Measurements from ENCODE around the gene PBX1. TPM values are rescaled to one million over a fixed set of nuclear protein-coding genes. Genes with fewer than 3 reads are reported as not detected.

PBX1 gene
- total and polyA plus RNA-seq, 4 donors = 2.2 to 17.3 (median 5.1) TPM

DNA sequence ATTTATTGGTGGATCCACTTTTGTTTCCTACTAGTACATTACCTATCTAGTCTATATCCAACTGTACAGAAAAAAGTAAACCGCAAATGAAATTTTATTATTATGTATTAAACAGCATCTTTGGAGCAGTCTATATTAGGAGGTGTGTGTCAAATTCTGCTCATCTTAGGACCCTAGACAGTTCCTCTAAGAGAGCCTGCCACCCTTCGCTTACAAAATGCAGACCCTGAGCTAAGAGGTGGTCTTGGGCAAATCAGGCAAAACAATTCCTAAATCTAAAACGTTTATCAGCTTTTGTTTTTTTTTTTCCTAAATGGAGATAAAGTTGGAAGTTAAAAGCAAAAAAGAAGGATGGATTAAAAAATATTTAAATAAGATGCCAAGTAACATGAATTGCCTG lies 85.3 kb downstream of the PBX1 start:
- Histone ChIP-seq H3K27me3 (ENCODE audit: control insufficient read depth in 4 of 4, insufficient read depth in 4 of 4, low read length in 3 of 4) (no peaks in the 10 kb centered on the region), H3K4me3 (ENCODE audit: low read depth in 1 of 3, low read length in 3 of 3) (no peak overlapping the region), H3K9ac (ENCODE audit: low read depth in 1 of 2, low read length in 2 of 2) (no peak overlapping the region), H3K27ac (ENCODE audit: low read depth in 1 of 2, low read length in 2 of 2) (no peak overlapping the region), H3K36me3 (ENCODE audit: control insufficient read depth in 4 of 4, insufficient read depth in 3 of 4, low read depth in 1 of 4, low read length in 3 of 4) (no peaks in the 10 kb centered on the region), H3K9me3 (ENCODE audit: control insufficient read depth in 4 of 4, low read length in 3 of 4) (no peaks in the 10 kb centered on the region), H3K4me1 (ENCODE audit: control insufficient read depth in 4 of 4, insufficient read depth in 4 of 4, low read length in 3 of 4) (peaks cover 0 to 2% (median 0%) of the 10 kb centered on the region in 4 donors)
- DNase-seq (ENCODE audit: low spot score) = no peak
- no peak for TF ChIP-seq FOXA1 (IDR thresholded peaks at IDR 0.05)
- TF ChIP-seq, protein P1, sequence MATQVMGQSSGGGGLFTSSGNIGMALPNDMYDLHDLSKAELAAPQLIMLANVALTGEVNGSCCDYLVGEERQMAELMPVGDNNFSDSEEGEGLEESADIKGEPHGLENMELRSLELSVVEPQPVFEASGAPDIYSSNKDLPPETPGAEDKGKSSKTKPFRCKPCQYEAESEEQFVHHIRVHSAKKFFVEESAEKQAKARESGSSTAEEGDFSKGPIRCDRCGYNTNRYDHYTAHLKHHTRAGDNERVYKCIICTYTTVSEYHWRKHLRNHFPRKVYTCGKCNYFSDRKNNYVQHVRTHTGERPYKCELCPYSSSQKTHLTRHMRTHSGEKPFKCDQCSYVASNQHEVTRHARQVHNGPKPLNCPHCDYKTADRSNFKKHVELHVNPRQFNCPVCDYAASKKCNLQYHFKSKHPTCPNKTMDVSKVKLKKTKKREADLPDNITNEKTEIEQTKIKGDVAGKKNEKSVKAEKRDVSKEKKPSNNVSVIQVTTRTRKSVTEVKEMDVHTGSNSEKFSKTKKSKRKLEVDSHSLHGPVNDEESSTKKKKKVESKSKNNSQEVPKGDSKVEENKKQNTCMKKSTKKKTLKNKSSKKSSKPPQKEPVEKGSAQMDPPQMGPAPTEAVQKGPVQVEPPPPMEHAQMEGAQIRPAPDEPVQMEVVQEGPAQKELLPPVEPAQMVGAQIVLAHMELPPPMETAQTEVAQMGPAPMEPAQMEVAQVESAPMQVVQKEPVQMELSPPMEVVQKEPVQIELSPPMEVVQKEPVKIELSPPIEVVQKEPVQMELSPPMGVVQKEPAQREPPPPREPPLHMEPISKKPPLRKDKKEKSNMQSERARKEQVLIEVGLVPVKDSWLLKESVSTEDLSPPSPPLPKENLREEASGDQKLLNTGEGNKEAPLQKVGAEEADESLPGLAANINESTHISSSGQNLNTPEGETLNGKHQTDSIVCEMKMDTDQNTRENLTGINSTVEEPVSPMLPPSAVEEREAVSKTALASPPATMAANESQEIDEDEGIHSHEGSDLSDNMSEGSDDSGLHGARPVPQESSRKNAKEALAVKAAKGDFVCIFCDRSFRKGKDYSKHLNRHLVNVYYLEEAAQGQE (IDR thresholded peaks at IDR 0.05) = no peak
- TF ChIP-seq, protein P2, sequence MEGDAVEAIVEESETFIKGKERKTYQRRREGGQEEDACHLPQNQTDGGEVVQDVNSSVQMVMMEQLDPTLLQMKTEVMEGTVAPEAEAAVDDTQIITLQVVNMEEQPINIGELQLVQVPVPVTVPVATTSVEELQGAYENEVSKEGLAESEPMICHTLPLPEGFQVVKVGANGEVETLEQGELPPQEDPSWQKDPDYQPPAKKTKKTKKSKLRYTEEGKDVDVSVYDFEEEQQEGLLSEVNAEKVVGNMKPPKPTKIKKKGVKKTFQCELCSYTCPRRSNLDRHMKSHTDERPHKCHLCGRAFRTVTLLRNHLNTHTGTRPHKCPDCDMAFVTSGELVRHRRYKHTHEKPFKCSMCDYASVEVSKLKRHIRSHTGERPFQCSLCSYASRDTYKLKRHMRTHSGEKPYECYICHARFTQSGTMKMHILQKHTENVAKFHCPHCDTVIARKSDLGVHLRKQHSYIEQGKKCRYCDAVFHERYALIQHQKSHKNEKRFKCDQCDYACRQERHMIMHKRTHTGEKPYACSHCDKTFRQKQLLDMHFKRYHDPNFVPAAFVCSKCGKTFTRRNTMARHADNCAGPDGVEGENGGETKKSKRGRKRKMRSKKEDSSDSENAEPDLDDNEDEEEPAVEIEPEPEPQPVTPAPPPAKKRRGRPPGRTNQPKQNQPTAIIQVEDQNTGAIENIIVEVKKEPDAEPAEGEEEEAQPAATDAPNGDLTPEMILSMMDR (IDR thresholded peaks at IDR 0.05; ENCODE audit: low read depth, low read length, missing input control) = no peak
- TF ChIP-seq, protein P3, sequence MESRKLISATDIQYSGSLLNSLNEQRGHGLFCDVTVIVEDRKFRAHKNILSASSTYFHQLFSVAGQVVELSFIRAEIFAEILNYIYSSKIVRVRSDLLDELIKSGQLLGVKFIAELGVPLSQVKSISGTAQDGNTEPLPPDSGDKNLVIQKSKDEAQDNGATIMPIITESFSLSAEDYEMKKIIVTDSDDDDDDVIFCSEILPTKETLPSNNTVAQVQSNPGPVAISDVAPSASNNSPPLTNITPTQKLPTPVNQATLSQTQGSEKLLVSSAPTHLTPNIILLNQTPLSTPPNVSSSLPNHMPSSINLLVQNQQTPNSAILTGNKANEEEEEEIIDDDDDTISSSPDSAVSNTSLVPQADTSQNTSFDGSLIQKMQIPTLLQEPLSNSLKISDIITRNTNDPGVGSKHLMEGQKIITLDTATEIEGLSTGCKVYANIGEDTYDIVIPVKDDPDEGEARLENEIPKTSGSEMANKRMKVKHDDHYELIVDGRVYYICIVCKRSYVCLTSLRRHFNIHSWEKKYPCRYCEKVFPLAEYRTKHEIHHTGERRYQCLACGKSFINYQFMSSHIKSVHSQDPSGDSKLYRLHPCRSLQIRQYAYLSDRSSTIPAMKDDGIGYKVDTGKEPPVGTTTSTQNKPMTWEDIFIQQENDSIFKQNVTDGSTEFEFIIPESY (IDR thresholded peaks at IDR 0.05) = no peak
- TF ChIP-seq RXRA (IDR thresholded peaks at IDR 0.05) = no peak
- TF ChIP-seq TAF1 (conservative IDR thresholded peaks at IDR 0.05) = no peak
- 85% methylated on average over 3 of the region's 3 CpGs for WGBS

DNA sequence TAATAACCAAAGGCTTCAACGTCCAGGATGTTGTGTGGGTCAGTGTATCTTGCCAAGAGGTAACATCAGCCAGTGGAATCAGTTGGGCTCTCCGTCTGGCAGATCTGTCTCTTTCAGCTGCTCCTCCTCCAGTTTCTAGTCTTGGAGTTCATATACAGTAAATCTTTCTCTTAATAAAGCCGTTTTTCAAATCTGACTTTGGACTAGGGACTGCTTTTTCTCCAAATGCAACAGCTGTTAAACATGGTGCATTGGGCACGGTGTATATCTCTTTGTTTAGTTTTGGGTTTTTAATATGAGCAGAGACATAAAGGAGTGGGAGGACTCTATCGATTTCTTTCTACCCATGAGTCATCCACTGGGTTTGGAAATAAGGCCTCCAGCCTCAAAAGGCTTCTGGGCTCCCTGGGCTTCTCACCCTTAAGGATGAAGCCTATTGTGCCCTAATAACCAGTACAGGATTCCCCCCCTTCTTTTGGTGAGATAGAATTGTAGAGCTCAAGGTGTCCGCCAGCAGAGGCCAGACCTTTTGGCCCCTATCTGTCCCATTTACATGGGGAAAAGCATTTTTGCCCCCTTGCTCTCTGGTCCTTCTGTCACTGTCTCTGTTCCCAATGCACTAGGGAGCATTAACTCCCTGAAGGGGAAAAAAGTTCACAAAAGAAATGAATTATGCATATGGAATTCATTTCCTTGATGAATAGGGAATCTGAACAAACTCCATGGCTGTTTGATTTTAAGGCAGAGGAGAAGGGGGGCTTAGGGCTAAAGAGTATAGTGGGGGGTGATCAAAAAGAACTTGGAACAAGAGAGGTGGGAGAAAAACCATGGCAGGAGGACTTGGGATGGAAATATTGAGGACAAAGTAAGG lies 86.0 kb downstream of the PBX1 start:
- Histone ChIP-seq H3K36me3 (ENCODE audit: control insufficient read depth in 4 of 4, insufficient read depth in 3 of 4, low read depth in 1 of 4, low read length in 3 of 4) (no peaks in the 10 kb centered on the region), H3K4me3 (ENCODE audit: low read depth in 1 of 3, low read length in 3 of 3) (no peak overlapping the region), H3K9me3 (ENCODE audit: control insufficient read depth in 4 of 4, low read length in 3 of 4) (no peaks in the 10 kb centered on the region), H3K4me1 (ENCODE audit: control insufficient read depth in 4 of 4, insufficient read depth in 4 of 4, low read length in 3 of 4) (peaks cover 0 to 2% (median 0%) of the 10 kb centered on the region in 4 donors), H3K27me3 (ENCODE audit: control insufficient read depth in 4 of 4, insufficient read depth in 4 of 4, low read length in 3 of 4) (no peaks in the 10 kb centered on the region), H3K27ac (ENCODE audit: low read depth in 1 of 2, low read length in 2 of 2) (no peak overlapping the region), H3K9ac (ENCODE audit: low read depth in 1 of 2, low read length in 2 of 2) (no peak overlapping the region)
- DNase-seq (ENCODE audit: low spot score) = no peak
- WGBS = 64% methylated on average over 6 of the region's 6 CpGs
- TF ChIP-seq GABPA (IDR thresholded peaks at IDR 0.05 in 1 of 2, conservative IDR thresholded peaks at IDR 0.05 in 1 of 2) (no peak), RXRA (IDR thresholded peaks at IDR 0.05) (no peak), EGR1 (IDR thresholded peaks at IDR 0.05; ENCODE audit: low read depth in 2 of 2) (no peak), HNF4A (conservative IDR thresholded peaks at IDR 0.05) (no peak), SP1 (IDR thresholded peaks at IDR 0.05) (no peak), FOXA2 (IDR thresholded peaks at IDR 0.05) (no peak), HNF4G (IDR thresholded peaks at IDR 0.05) (no peak), JUND (IDR thresholded peaks at IDR 0.05) (no peak), NR2F2 (IDR thresholded peaks at IDR 0.05) (no peak), YY1 (IDR thresholded peaks at IDR 0.05) (no peak)
- TF ChIP-seq, protein P3 (IDR thresholded peaks at IDR 0.05) = no peak
- TF ChIP-seq, protein P1 (IDR thresholded peaks at IDR 0.05) = no peak
